Endothelial cell of umbilical vein (primary cell): ENCODE data around the gene ARFGEF3.

Experiments used
- JUN ChIP-seq: IDR thresholded peaks from 2 replicates; pipeline ENCODE4 v1.6.1; 2011; ENCODE audit warnings: borderline replicate concordance, low read depth; ENCODE audit not compliant: insufficient read length, insufficient read depth
- MYC ChIP-seq: IDR thresholded peaks from one replicate; pipeline ENCODE4 v1.6.1; 2011; ENCODE audit warnings: mild to moderate bottlenecking, low read depth, low read length
- POLR2A ChIP-seq: IDR thresholded peaks from 2 replicates; pipeline ENCODE4 v1.6.1; 2012; ENCODE audit warnings: low read depth, mild to moderate bottlenecking, control low read depth, low read length
- TF ChIP-seq, protein P1 (sequence below), 2 donors: IDR thresholded peaks; 1 replicate in 1 of 2; 2 replicates in 1 of 2; pipeline ENCODE4 v1.5.1; 2011; ENCODE audit warnings: low read length in 2 of 2, mild to moderate bottlenecking in 2 of 2, moderate library complexity in 2 of 2, control low read depth in 1 of 2, inconsistent platforms in 1 of 2, low read depth in 1 of 2; ENCODE audit not compliant: insufficient read depth in 1 of 2; ENCODE audit errors: extremely low read depth in 1 of 2

DNA sequence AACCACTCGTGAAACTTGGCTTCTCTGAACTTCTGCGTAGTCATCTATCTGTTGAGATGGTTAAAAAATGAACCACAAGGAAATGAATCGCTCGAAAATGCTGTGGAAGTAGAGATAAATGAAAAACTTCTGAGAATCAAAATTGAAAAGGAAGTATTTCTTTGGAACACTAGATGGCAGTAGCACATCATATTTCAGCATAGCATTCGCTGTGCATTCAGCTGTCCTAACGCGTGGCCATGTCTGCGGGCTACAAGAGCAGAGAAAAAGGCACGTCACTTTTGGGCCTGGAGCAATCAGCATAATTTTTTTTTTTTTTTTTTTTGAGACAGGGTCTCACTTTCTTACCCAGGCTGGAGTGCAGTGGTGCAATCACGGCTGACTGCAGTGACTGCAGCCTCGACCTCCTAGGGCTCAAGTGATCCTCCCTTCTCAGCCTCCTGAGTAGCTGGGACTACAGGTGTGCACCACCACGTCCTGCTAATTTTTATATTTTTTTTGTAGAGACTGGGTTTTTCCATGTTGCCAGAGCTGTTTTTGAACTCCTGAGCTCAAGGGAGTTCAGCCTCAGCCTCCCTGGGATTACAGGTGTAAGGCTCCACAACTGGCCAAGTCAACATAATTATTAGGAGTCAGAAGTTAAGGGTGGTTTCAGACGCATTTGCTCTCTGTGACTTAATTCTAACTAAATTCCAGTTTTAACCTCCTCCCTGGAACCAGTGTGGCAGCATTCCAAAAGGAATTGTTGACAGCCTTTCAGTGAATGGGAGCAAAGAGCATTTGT, 45.7 kb upstream of the ARFGEF3 start:
- no peak for TF ChIP-seq JUN
- TF ChIP-seq, protein P1, sequence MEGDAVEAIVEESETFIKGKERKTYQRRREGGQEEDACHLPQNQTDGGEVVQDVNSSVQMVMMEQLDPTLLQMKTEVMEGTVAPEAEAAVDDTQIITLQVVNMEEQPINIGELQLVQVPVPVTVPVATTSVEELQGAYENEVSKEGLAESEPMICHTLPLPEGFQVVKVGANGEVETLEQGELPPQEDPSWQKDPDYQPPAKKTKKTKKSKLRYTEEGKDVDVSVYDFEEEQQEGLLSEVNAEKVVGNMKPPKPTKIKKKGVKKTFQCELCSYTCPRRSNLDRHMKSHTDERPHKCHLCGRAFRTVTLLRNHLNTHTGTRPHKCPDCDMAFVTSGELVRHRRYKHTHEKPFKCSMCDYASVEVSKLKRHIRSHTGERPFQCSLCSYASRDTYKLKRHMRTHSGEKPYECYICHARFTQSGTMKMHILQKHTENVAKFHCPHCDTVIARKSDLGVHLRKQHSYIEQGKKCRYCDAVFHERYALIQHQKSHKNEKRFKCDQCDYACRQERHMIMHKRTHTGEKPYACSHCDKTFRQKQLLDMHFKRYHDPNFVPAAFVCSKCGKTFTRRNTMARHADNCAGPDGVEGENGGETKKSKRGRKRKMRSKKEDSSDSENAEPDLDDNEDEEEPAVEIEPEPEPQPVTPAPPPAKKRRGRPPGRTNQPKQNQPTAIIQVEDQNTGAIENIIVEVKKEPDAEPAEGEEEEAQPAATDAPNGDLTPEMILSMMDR (IDR thresholded peaks at IDR 0.05; ENCODE audit: extremely low read depth in 1 of 2, insufficient read depth in 1 of 2, low read depth in 1 of 2, low read length in 2 of 2): peak; percentile 42 to 44
- TF ChIP-seq MYC: no peak
- no peak for TF ChIP-seq POLR2A
